ENCODE measurements around the gene UBA6. TPM values are rescaled to one million over a fixed set of nuclear protein-coding genes. Genes with fewer than 3 reads are reported as not detected.

Gene UBA6
- total RNA-seq, 1 experiment from 2014 or later, result 72.2 TPM

DNA sequence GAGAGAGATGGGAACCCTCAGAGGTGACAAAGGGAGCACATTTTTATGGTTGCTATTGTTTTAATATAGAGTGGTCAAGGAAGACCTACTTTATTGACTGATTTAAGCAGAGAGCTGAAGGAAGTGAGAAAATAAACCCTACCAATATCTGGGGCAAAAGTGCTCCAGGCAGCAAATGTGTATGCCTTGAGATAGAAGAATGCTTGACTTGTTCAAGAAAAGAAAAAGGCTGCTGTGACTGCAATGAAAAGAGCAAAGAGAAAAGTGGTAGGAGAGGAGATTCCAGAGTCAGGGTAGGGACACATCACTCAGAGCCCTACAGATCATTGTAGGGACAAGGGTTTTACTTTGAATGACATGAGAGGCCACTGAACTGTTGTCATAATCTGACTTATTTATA is 116.5 kb downstream of the UBA6 start:
- H2AK5ac ChIP-seq (ENCODE audit: insufficient read length, low read length), result no peak overlapping the region
- Mint-ChIP-seq H3K9me3 (no peaks in the 10 kb centered on the region), H3K4me1 (no peaks in the 10 kb centered on the region), H3K27ac (no peak overlapping the region), H3K4me3 (no peak overlapping the region), H3K27me3 (ENCODE audit: low read depth) (no peaks in the 10 kb centered on the region), H3K36me3 (ENCODE audit: insufficient read depth in 1 of 3, low read depth in 3 of 3) (no peaks in the 10 kb centered on the region; a peak in 1 of 7 replicates)
- H2BK12ac ChIP-seq (ENCODE audit: insufficient read length, low read depth, low read length), result no peak overlapping the region
- H3K79me1 ChIP-seq (ENCODE audit: insufficient read depth, low read depth, low read length, poor library complexity, severe bottlenecking), result no peaks in the 10 kb centered on the region
- no peaks in the 10 kb centered on the region for H3K9me3 ChIP-seq (ENCODE audit: control insufficient read depth, low read depth, low read length)
- H3K23me2 ChIP-seq (ENCODE audit: insufficient read length, low read depth, low read length, poor library complexity, severe bottlenecking), result no peaks in the 10 kb centered on the region
- H3K18ac ChIP-seq (ENCODE audit: insufficient read length, low read depth, low read length), result no peak overlapping the region
- no peak overlapping the region for H4K91ac ChIP-seq (ENCODE audit: insufficient read length, low read depth, low read length)
- no peak for DNase-seq
- H3K56ac ChIP-seq (ENCODE audit: insufficient read length, low read depth, low read length), result no peak overlapping the region
- no peak overlapping the region for H3K4me2 ChIP-seq (ENCODE audit: insufficient read depth, insufficient read length, low read length)
- no peak overlapping the region for H3K23ac ChIP-seq (ENCODE audit: insufficient read length, low read depth, low read length)
- H3K27me3 ChIP-seq (ENCODE audit: insufficient read depth, low read length), result no peaks in the 10 kb centered on the region
- no peaks in the 10 kb centered on the region for H4K20me1 ChIP-seq (ENCODE audit: control insufficient read depth, insufficient read depth, insufficient read length)
- H3K14ac ChIP-seq (ENCODE audit: insufficient read depth, low read length), result no peak overlapping the region
- H3K79me2 ChIP-seq (ENCODE audit: insufficient read depth, low read length), result no peaks in the 10 kb centered on the region
- no peak overlapping the region for H4K8ac ChIP-seq (replicated peaks; ENCODE audit: insufficient read length, low read depth, low read length)
- H3T11ph ChIP-seq (ENCODE audit: low read length), result no peak overlapping the region
- H3K4me1 ChIP-seq (ENCODE audit: insufficient read depth, low read length), result no peaks in the 10 kb centered on the region
- no peak overlapping the region for H4K5ac ChIP-seq (ENCODE audit: insufficient read length, low read depth, low read length)
- no peak overlapping the region for H2BK20ac ChIP-seq (ENCODE audit: low read depth, low read length, poor library complexity, severe bottlenecking)
- TF ChIP-seq, protein P1, sequence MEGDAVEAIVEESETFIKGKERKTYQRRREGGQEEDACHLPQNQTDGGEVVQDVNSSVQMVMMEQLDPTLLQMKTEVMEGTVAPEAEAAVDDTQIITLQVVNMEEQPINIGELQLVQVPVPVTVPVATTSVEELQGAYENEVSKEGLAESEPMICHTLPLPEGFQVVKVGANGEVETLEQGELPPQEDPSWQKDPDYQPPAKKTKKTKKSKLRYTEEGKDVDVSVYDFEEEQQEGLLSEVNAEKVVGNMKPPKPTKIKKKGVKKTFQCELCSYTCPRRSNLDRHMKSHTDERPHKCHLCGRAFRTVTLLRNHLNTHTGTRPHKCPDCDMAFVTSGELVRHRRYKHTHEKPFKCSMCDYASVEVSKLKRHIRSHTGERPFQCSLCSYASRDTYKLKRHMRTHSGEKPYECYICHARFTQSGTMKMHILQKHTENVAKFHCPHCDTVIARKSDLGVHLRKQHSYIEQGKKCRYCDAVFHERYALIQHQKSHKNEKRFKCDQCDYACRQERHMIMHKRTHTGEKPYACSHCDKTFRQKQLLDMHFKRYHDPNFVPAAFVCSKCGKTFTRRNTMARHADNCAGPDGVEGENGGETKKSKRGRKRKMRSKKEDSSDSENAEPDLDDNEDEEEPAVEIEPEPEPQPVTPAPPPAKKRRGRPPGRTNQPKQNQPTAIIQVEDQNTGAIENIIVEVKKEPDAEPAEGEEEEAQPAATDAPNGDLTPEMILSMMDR (conservative IDR thresholded peaks at IDR 0.05), result no peak
- H3K27ac ChIP-seq (ENCODE audit: insufficient read length, low read depth, low read length), result no peak overlapping the region
- H2AFZ ChIP-seq (ENCODE audit: low read length), result no peak overlapping the region
- H3K4ac ChIP-seq (ENCODE audit: low read depth, low read length), result no peak overlapping the region
- H3K9ac ChIP-seq (ENCODE audit: extremely low read depth, insufficient read length, low read length), result no peak overlapping the region
- H2BK5ac ChIP-seq (ENCODE audit: insufficient read length, low read length), result no peak overlapping the region
- H2BK15ac ChIP-seq (ENCODE audit: low read depth, low read length), result no peak overlapping the region
- no peak overlapping the region for H2BK120ac ChIP-seq (ENCODE audit: low read depth, low read length, poor library complexity, severe bottlenecking)

Data from H9 (cell line).